Mesodermal cell (in vitro differentiated cells): ENCODE data around the gene GUCY2D.
A peak's percentile ranks its signal among the peaks of the same experiment; 100 is the strongest.
"Not testable (repeated sequence)": the region's sequence is repeated elsewhere in the genome, so short reads cannot be mapped to it uniquely, and the experiment has no call there.

Experiments
- H3K27ac ChIP-seq: 2 replicates; pipeline ENCODE4 v1.7.0; 2013; ENCODE audit warnings: mild to moderate bottlenecking, low read depth, low read length, moderate library complexity; ENCODE audit not compliant: severe bottlenecking
- H3K36me3 ChIP-seq: 2 replicates; pipeline ENCODE4 v1.7.1; 2013; ENCODE audit warnings: mild to moderate bottlenecking, low read length, moderate library complexity; ENCODE audit not compliant: control insufficient read depth, insufficient read depth
- H3K4me1 ChIP-seq: one replicate; pipeline ENCODE4 v1.7.1; 2013; ENCODE audit warnings: mild to moderate bottlenecking, low read length; ENCODE audit not compliant: insufficient read depth, control insufficient read depth, poor library complexity, severe bottlenecking
- H3K4me3 ChIP-seq: 2 replicates; pipeline ENCODE4 v1.7.0; 2013; ENCODE audit warnings: low read length, control low read depth, mild to moderate bottlenecking; ENCODE audit not compliant: insufficient read depth, poor library complexity, severe bottlenecking; ENCODE audit errors: extremely low read depth
- H3K9me3 ChIP-seq: 2 replicates; pipeline ENCODE4 v1.7.1; 2013; ENCODE audit warnings: mild to moderate bottlenecking, low read length, moderate library complexity; ENCODE audit not compliant: control insufficient read depth
- WGBS, 2 experiments: methylation state at CpG; one replicate each; pipeline ENCODE4 v1.1.5; 2013; ENCODE audit warnings: missing lambda C conversion rate in 2 of 2; ENCODE audit not compliant: insufficient coverage in 2 of 2; 5-methylcytosine and 5-hydroxymethylcytosine counted together

GUCY2D gene

DNA sequence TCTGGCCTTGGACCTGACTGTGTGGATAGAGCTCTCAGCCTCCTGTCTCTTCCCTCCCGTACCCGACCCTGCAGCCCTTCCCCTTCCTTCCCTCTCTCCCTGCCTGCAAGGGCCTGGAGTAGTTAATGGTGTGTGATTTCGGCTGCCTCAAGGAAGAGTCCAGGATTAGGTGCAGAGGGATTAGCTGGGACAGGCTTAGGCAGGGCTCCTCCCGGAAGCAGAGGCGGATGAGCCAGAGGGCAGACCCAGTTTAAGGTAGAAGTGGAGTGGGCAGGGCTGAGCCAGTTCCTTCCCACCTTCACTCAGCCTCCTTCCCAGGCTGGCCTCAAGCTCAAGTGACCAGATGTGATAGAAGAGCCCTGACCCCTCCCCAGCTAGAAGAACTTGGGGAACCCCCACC, 16.8 kb downstream of the GUCY2D start:
- Histone ChIP-seq H3K4me1 (peaks cover 32% of the 10 kb centered on the region), H3K4me3 (no peak overlapping the region), H3K9me3 (no peaks in the 10 kb centered on the region), H3K27ac (no peak overlapping the region), H3K36me3 (no peaks in the 10 kb centered on the region)
- WGBS, 2 experiments: no CpG with 5 or more reads among the region's 5 CpGs

DNA sequence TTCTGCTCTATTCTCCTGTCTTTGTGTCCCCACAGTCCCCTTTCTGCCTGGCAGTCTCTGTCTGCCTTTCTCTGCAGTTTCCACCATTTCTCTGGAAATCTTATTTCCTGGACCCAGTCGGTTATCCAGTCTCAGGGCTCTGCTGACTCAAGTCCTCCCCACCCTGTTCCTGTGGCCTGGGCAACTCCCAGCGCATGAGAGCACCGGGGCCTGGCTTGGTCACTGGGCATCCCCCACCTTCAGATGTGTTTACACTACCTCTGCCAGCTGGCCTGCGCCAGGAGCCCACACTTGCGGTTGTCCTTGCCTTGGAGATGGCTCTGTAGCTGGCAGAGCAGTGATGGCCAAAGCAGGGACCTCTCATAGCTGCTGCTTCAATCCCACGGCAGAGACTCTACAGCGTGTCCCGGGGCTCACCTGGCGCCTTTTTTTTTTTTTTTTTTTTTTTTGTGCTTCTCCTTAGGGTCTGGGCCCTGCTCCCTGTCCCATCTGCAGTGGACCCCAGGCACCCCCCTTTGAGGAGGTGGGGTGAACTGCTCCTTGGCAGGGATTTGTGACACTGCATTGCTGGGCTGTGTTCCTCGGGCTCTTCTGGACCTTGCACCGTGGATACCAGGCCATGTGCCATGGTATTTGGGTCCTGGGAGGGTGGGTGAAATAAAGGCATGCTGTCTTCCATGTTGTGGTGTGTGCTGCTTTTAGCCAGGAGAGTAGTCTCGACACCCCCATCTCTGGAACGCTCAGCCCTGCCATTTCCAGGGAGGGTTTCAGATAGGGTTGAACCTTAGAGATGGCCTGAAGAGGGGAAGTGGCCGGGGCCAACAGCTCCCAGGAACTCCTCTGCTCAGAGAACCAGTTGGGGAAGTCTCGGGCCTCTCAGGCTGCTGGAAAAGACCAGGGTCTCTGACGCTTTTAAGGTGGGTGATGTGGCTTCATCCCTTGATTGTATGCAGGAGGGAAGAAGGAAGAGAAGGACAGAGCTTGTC, 17.5 kb downstream of the GUCY2D start:
- Histone ChIP-seq H3K27ac (no peak overlapping the region), H3K36me3 (no peaks in the 10 kb centered on the region), H3K4me1 (peaks cover 32% of the 10 kb centered on the region), H3K9me3 (no peaks in the 10 kb centered on the region), H3K4me3 (no peak overlapping the region)
- 95 to 96% methylated on average over 9 to 11 of the region's 16 CpGs for WGBS, 2 experiments

DNA sequence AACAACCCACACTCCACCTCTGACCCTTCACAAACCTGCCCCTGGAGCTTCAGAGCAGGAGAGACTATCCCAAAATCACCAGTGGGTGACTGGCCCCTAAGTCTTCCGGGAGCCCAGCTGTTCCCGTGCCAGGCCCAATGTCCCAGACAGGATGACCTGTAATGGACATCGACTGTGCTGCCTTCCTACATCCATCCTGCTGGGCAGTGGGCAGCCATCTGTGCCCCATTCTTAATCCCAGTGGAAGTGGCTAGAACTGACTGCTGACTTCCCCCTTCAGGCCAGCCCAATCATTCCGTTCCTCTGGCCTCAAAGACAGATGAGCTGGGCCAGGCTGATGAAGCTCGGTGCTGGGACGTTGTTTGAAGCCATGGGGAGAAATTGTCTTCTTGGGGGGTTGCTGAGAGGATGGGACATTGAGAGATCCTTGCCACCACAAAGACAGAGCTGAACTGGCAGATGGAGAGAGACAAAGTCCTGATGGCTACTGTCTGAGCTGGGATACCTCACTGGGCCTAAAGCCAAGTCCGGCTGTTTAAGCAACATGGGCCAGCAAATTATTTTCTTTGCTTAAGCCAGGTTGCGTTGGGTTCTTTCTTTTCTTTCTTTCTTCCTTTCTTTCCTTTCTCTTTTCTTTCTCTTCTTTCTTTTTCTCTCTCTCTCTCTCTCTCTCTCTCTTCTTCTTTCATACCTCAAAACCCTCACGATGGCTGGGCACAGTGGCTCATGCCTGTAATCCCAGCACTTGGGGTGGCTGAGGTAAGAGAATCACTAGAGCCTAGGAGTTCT, 18.6 kb downstream of the GUCY2D start:
- Histone ChIP-seq H3K36me3 (no peaks in the 10 kb centered on the region), H3K4me3 (no peak overlapping the region), H3K4me1 (peaks cover 32% of the 10 kb centered on the region), H3K27ac (no peak overlapping the region), H3K9me3 (no peaks in the 10 kb centered on the region)
- 93 to 99% methylated on average over 6 to 7 of the region's 9 CpGs for WGBS, 2 experiments

DNA sequence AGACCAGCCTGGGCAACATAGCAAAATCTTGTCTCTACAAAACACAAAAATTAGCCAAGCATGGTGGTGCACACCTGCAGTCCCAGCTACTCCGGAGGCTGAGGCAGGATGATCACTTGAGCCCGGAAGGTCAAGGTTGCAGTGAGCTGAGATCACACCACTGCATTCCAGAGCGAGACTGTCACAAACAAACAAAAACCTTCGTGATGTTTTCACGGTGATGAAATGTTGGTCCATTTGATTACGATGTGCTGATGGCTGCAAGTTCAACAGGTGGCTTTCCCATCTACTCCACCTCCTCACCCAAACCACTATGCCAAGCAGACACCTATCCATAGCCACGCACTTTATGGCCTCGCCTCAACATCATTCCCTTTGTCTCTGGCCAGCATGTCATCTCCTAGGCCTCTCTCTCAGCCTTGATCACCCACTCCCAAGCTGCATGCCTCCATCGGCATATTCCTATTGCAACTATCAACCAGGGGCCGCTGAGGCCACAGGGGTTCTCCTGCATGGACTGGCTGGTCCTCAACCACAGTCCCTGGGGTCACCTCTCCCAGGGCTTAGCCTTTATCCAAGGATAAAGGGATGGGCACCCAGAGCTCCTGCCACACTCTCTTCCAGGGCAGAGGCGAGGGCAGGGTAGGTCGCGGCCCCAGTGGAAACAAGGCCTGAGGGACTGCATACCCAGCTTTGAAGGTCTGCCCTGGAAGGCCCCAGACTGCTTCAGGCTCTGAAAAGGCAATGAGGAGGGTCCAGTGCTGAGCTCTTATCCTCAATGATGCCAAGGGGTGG, 19.3 kb downstream of the GUCY2D start:
- Histone ChIP-seq H3K36me3 (no peaks in the 10 kb centered on the region), H3K4me3 (no peak overlapping the region), H3K4me1 (peaks cover 28% of the 10 kb centered on the region), H3K27ac (no peak overlapping the region), H3K9me3 (no peaks in the 10 kb centered on the region)
- 92 to 93% methylated on average over 12 to 13 of the region's 13 CpGs for WGBS, 2 experiments

DNA sequence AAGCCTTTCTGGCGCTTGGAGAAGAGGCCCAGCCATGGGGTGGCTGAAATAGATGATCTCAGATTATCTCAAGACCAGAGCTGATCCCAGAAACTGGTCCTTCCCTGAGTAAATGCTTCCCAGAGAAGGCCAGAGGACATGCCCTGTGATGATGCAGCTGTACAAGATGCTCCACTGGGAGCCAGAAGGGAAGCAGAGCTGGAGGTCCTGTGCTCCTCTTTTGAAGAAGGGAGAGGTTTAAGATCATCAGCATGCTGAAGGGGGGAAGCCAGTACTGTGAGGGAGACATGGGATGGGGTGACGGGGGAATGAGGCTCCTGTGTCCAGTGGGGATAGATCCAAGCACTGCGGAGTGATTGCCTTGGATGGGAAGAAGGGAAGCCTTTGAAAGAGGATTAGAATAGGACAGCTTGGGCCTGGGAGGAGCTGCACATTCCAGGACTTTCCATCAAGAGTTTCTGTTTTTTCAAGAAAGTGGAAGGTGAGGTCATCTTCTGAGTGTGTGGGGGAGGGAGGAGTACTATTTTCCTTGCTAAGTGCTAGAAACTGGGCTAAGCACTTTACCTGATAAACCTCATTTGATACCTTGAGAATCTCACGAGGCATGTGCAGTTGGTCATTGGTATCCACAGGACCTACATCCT, 20.1 kb downstream of the GUCY2D start:
- H3K4me1 ChIP-seq: peaks cover 21% of the 10 kb centered on the region
- peak overlapping the region; percentile 10 for H3K27ac ChIP-seq
- no peaks in the 10 kb centered on the region for H3K9me3 ChIP-seq
- WGBS, 2 experiments: 83 to 93% methylated on average over 2 to 4 of the region's 4 CpGs
- no peak overlapping the region for H3K4me3 ChIP-seq
- H3K36me3 ChIP-seq: no peaks in the 10 kb centered on the region

DNA sequence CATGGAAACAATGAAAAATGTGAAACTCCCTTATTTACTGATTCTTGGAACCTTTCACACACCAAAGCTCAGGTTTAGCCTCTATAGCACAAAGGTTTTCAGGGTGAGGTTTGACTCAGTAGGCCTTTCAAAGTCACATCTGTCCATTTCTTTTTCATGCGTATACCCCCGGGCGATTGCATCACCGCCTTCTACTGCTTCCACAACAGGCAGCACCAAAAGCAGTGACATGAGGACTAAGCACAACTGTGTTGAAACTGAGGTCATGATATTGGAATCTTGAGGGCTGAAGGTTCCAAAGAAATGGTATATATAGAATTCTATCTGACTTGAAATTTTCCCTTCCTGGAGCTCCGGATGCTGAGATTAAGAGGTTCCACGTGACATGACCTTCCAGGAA, 21.7 kb downstream of the GUCY2D start:
- H3K4me3 ChIP-seq, H3K36me3 ChIP-seq: not testable (repeated sequence)
- WGBS, 2 experiments: 80 to 90% methylated on average over 1 to 4 of the region's 6 CpGs

DNA sequence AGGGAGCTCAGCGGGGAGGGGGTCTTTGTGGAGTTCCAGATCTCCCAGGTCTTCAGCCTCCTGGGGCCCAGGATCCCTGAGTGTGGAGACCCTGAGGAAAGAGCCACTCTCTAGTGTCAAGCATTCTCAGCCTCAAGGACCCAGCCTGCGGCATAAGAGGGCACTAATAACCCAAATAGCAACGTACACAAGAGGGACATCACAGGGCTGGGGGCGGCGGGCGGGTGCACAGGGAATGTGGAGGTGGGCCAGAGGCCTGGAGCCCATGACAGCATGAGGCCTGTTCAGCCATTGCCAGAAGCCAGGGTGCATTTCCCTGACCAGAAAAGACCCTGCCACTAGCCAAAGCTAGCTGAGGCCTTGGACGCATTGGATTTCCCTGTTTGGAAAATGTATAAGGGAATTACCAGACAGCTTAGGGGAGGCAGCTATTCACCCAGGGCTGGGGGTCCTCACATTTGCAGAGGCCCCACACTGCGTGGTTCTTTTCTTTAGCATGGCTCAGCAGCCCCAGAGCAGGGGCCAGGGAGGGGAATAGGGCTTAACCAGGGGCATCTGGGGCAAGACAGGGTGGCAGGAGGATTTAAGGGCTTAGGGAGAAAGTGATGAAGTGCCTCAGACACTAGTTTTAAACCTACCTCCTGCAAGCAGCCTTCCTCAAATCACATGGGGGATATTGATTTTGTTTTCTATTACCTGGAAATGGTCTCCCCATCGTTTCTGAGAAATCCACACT, 22.9 kb downstream of the GUCY2D start:
- H3K36me3 ChIP-seq: no peaks in the 10 kb centered on the region
- peaks cover 11% of the 10 kb centered on the region for H3K4me1 ChIP-seq
- H3K27ac ChIP-seq: no peak overlapping the region
- no peak overlapping the region for H3K4me3 ChIP-seq
- WGBS, 2 experiments: 86 to 100% methylated on average over 4 to 6 of the region's 9 CpGs
- peaks cover 6% of the 10 kb centered on the region for H3K9me3 ChIP-seq

More for the DNA sequence above, 21.7 kb downstream of the GUCY2D start:
- H3K9me3 ChIP-seq, H3K27ac ChIP-seq: not testable (repeated sequence)
- H3K4me1 ChIP-seq: peaks cover 18% of the 10 kb centered on the region

DNA sequence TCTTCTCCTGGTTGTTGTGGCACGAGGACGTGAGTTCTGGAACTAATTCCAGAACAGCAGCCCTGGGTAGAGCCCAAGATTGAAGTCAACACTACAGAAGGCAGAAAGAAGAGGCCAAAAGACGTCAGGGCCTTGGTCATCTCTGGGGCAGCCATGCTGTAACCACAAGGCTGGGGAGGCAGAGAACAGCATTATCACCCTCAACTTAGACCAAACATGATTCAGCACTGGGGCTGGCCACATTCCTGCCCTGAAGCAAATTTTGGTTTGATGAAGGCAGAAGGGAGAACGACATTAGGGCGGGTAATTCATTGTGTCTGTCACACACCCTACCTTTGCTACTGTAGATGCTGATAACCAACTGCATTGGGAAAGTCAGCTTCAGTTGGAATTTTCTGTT, 26.7 kb downstream of the GUCY2D start:
- Histone ChIP-seq H3K4me1 (no peaks in the 10 kb centered on the region), H3K36me3 (no peaks in the 10 kb centered on the region), H3K27ac (no peak overlapping the region), H3K4me3 (no peak overlapping the region), H3K9me3 (peaks cover 6% of the 10 kb centered on the region)
- 55 to 90% methylated on average over 1 to 4 of the region's 5 CpGs for WGBS, 2 experiments

DNA sequence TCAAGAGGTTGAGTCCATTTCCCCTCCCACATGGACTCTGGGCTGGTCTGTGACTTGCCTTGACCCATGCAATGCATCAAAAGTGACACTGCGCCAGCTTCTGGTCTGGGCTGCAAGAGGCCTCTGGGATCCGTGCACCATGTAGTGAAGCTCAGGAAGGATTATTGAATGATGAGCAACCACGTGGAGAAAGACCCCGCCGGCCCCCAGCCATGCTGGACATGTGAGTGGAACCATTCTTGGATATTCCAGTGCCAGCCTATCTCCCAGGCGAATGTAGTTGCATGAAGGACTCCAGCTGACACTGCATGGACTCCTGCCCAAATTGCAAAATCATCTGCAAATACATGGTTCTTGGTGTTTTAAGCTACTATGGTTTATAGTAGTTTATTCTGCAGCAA, 28.8 kb downstream of the GUCY2D start:
- peaks cover 6% of the 10 kb centered on the region for H3K9me3 ChIP-seq
- no peaks in the 10 kb centered on the region for H3K36me3 ChIP-seq
- H3K4me3 ChIP-seq: no peak overlapping the region
- WGBS, 2 experiments: 91 to 93% methylated on average over 5 to 6 of the region's 6 CpGs
- H3K27ac ChIP-seq: no peak overlapping the region
- no peaks in the 10 kb centered on the region for H3K4me1 ChIP-seq
